HG03139 (cell line): Measurements from ENCODE around the gene DOK3.

ENCODE experiments used
- ATAC-seq: cut with Tn5 transposase; IDR thresholded peaks from one replicate; pipeline ENCODE4 v1.9.1; 2021; ENCODE audit not compliant: unreplicated experiment

The DOK3 gene

GRCh38 chr5:177484902-177485549 is 24.6 kb downstream of the DOK3 start:
- no peak for ATAC-seq

DNA sequence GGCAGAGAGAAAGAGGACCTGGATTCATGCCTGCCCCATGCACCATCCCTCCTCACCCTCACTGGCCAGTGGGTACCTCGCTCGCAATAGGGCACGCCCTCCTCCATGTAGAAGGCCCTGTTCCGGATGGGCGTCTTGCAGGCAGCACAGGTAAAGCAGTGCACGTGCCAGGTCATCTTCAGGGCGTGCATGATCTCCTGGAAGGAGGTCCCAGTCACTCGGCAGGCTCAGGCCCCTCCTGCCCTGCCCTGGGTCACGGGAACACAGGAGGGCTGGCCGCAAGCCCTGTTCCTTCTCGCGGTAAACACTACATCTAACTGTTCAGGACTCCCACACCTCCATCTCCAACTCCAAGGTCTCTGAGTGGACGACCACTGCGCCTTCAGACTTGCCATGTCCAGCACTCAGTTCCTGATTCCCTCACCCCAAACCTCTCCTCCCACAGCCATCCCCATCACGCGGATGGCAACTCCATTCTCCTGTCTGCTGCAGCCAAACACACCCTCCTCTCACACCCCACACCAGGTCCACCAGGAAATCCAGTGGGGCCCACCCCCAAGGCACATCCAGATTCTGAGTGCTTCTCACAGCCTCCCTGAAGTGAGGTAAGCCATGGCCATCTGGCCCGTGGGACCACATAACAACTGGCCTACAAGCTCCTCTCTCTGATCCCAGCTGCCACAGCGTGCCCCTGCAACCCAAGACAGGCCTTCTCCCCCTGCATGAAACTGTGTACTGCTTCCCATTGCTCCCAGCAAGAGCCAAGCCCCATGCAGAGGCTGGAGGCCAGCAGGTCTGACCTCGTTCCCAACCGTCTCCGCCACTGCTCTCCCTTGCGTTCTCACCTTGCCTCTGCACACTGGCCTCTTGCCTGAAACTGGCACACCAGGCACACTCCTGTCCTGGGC is 25.4 kb downstream of the DOK3 start:
- no peak for ATAC-seq

- ATAC-seq = no peak
Measured at GRCh38 chr5:177483042-177483441, 26.6 kb downstream of the DOK3 start.

DNA sequence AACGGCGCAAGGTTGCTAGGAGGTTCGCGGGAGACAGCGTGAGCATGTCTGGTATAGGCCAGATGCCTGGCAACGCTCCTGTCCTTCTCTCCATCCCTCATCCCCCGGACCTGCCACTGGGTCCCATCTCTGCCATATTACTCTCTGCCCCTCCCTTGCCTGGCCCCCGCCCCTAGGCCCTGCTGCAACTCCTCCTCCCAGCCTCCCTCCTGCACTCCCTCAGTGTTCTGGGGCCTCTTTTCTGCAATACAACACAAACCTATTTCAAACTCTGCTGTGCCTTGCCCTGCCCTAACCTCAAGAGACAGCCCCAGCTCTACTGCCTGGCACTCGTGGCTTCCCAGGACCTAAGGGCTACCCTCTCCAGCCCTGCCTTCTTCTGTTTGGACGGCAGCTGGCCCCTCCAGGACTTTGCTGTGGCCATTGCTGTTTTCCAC is 27.2 kb downstream of the DOK3 start:
- ATAC-seq = no peak

DNA sequence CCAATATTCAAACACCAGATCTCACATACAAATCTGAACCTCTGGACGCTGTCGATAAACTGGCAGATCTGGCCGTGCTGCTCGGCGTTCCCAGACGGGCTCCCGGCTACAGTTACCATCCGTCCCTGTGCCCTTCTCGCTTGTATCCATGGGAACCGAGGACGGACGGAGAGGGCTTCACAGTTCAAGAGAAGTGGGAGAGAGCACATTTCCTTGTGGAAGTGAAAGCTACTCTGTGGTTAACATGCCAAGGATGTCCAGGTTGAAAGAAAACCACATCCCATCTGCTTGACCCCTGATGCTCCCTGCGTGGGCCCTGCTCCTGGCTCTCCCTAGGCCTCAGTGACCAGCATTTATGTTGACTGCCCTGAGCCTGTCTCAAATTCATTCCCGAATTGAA is 29.9 kb downstream of the DOK3 start:
- ATAC-seq = no peak

DNA sequence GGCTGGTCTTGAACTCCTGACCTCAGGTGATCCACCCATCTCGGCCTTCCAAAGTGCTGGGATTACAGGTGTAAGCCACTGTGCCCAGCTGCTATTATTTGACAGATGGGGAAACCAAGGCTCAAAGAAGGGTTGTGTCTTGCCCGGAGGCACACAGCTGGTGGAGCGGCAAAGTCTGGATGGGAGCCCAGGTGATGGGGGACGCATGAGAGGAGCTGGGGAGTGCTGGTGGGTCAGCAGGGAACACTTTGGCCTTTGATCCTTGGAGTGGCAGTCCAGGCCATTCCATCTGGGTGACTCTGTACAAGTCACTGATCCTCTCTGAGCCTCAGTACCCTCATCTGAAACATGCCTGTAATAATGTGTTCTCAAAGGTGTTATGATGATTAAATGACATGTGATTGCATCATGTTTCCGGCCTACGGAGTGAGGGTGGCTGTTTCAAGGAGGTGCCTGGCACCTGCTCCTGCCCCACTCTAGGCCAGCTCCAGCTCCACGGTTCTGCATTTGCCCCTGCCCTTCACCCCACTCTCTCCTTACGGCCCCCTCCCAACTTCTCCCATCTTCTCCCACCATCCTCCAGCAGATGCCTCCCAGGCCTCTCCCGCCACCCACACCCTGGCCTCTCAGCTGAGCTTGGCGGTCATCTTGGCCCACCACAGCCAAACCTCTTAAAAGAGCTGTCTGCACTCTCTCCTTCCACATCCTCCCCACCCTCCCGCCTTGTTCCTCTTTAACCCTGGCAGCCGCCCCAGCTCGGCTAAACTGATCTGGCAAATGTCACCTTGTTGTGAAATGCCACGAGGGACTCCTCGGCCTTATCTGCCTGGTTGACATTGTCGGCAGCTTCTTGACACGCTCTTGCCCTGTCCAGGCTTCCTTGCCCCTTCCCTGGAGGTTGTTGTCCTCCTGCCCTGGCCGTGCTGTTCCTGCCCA is 30.6 kb downstream of the DOK3 start:
- ATAC-seq = no peak

- ATAC-seq = no peak
Measured at GRCh38 chr5:177477701-177478477, 31.7 kb downstream of the DOK3 start.

DNA sequence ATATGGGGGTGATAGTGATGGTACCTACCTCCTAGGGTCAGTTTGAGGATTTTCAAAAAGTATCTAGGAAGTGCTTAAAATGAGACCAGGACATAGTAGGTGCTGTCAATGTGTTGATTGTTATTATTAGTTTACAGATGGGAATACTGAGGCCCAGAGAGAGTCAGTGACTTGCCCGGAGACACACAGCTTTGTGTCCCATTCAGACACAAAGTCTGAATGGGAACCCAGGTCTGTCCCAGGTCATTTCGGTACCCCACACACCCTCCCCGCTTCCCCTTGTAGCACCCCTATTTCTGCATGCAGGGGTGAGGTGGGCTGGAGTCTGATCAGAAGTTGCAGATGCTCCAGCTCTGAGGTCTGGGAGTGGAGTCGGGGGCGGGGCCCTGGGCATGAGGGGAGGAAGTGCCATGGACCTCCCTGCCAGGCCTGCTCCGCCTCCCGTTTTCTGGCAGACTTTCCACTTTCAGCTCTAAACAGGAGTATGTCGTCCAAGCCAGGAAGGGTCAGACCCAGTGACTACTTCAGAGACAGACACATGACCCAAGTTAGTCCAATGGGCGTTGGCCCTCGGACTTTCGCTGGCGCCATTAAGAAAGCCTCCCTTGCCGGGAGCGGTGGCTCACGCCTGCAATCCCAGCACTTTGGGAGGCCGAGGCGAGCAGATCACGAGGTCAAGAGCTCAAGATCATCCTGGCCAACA is 32.9 kb downstream of the DOK3 start:
- no peak for ATAC-seq

GRCh38 chr5:177475563-177476427 is 33.8 kb downstream of the DOK3 start:
- no peak for ATAC-seq

DNA sequence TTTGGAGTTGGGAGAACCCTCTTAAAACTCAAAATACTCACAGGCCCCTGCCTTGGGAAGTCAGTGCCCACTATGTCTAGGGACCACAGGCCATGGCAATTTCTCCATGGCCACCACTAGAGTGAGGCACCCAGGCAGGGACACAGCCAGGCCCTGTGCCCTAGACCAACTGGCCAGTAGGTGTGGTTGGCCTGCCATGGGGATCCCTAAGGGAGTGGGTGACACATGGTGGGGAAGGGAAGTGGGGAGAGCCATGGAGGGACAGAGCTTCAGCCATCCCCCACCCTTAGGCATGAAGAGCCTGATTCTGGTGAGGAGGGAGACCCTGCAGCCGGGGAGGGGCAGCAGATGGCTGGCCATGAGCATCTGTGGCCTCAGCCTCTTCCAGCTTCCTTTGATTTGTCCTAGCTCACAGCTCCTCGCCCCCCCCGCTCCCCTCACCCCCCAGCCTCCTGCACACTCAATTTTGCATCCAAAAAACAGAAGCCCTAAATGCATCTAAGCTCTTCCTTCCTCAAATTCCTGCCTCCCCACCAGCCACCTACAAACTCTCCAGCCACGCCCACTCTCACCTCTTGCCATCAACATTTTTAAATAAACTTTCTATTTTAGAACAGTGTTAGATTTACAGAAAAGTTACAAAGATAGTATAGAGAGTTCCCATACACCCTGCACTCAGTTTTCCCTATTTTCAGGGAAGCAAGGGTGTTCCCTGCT is 34.6 kb downstream of the DOK3 start:
- ATAC-seq = no peak

DNA sequence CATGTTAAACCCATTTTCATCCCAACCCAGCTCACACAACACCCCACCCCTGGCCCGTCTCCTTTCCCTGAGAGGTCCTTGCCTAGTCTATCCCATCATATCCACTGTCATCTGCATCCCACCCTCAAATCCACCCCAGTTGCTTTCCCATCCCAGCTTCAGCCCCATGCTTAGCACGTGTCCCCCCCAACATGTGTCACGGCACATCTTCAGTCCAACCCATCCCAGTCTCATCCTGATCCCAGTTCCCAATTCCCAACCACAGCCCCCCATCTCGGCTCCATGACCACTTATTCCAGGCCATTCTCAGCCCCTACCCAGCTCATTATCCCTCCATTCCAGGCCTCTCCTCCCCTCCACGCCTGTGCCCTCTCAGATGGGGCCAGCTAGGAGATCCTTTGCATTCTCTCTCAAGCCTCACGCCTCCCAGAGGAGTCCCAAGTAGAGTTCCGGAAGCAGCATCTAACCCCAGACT is 35.6 kb downstream of the DOK3 start:
- ATAC-seq = no peak

- ATAC-seq = no peak
Measured at GRCh38 chr5:177473443-177474001, 36.1 kb downstream of the DOK3 start, which contains the start of gene DBN1. TSS of gene DBN1 (minus strand) at chr5:177473634. CDS start at chr5:177473521, 113 bp downstream.

DNA sequence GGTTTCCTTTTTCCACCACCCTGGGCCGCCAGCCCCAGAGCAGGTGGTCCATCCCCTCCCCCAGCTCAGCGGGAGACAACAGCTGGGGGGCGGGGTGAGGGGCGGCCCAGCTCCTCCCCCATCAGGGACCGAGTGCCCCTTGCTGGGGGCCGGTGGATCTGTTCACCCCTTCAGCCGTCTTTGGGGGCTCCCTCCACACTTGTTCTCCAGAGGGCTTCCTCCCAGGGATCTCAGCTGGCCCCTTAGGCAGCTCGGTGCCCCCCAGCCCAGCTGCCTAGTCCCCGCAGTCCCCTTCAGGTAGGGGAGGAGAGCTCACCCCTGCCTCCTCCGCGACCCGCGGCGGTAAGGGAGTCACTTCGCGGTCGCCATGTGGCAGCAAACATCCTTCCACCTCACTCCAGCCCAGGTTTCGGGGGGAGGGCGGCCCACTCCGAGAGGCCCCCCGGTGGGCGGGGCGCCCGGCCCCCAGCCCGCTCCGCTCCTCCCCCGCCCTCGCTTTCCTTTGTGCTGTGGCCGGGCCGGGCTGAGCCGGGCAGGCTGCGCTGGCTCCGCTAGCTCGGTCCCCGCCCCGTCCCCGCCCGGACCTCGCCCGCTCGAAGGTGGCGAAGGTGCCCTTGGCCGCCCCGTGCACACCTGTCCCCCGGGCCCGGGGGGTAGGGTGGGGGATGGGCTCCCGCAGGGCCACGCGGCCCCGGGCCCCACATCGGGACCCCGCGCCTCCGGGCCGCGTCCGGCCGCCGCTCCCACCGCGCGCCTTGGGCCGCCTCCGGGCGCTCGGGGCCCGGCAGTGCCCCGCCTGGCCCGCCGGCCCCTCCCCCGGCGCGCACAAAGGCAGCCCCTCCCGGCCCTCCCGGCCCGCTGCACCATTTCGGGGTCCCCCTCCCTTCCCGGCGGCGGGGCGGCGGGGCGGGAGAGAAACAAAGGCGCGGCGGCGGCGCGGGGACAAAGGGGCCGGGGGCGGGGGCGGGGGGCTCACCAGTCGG is 36.9 kb downstream of the DOK3 start:
- ATAC-seq = no peak

GRCh38 chr5:177471610-177472356 is 37.8 kb downstream of the DOK3 start:
- ATAC-seq = no peak

GRCh38 chr5:177470759-177471536 is 38.7 kb downstream of the DOK3 start:
- no peak for ATAC-seq
